ENCODE data around the gene TRIM29. TPM values are rescaled to one million over a fixed set of nuclear protein-coding genes. Genes with fewer than 3 reads are reported as not detected.

Gene TRIM29
- total RNA-seq, 2 donors from 2014 or later: 0.26 to 6.3 TPM

- intact Hi-C loops (cut with DNase I): no loop called here
- Histone ChIP-seq H3K36me3 (replicated peaks in 1 of 2; ENCODE audit: insufficient read depth in 1 of 2, low read depth in 2 of 2) (no peaks in the 10 kb centered on the region), H3K27ac (no peak overlapping the region), H3K27me3 (no peaks in the 10 kb centered on the region), H3K9me3 (no peaks in the 10 kb centered on the region), H3K4me3 (no peak overlapping the region), H3K4me1 (peaks cover 11% of the 10 kb centered on the region)
- TF ChIP-seq POLR2A (IDR thresholded peaks at IDR 0.05): no peak
- TF ChIP-seq CTCF (IDR thresholded peaks at IDR 0.05): no peak
- WGBS, 2 donors: 70 to 74% methylated on average over 3 of the region's 3 CpGs
- DNase-seq (no peak), ATAC-seq (no peak)
Measured at GRCh38 chr11:120095516-120095915, 42.4 kb downstream of the TRIM29 start.

DNA sequence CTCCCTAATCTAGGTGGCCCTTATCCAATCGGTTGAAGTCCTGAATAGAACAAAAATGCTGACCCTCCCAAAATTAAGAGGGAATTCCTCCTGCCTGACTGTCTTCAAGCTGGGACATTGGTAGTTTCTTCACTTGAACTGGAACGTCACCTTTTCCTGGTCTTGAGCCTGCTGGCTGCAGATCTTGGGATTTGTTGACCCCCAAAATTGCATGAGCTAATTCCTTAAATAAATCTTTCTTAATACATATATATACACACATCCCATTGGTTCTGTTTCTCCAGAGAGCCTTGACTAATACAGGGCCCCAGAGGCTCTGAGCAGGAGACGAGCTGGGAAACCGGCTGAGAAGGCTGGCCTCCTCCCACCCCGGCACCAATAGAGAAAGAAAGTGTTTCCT lies 46.2 kb downstream of the TRIM29 start:
- no peak overlapping the region for H3K4me3 ChIP-seq
- DNase-seq (no peak), ATAC-seq (no peak)
- H3K9me3 ChIP-seq: no peaks in the 10 kb centered on the region
- H3K4me1 ChIP-seq: peaks cover 12% of the 10 kb centered on the region
- no peak for TF ChIP-seq POLR2A (IDR thresholded peaks at IDR 0.05)
- TF ChIP-seq CTCF (IDR thresholded peaks at IDR 0.05): no peak
- intact Hi-C loops (cut with DNase I): no loop called here
- no peaks in the 10 kb centered on the region for H3K36me3 ChIP-seq (replicated peaks in 1 of 2; ENCODE audit: insufficient read depth in 1 of 2, low read depth in 2 of 2)
- no peaks in the 10 kb centered on the region for H3K27me3 ChIP-seq
- no peak overlapping the region for H3K27ac ChIP-seq
- WGBS, 2 donors: 58 to 75% methylated on average over 5 of the region's 5 CpGs

GRCh38 chr11:120091121-120091520 lies 46.8 kb downstream of the TRIM29 start:
- H3K9me3 ChIP-seq: no peaks in the 10 kb centered on the region
- no peaks in the 10 kb centered on the region for H3K36me3 ChIP-seq (replicated peaks in 1 of 2; ENCODE audit: insufficient read depth in 1 of 2, low read depth in 2 of 2)
- peaks cover 12% of the 10 kb centered on the region for H3K4me1 ChIP-seq
- no peaks in the 10 kb centered on the region for H3K27me3 ChIP-seq
- DNase-seq (no peak), ATAC-seq (no peak)
- H3K27ac ChIP-seq: no peak overlapping the region
- no peak overlapping the region for H3K4me3 ChIP-seq
- intact Hi-C loops (cut with DNase I): no loop called here
- 17 to 27% methylated on average over 1 of the region's 1 CpG for WGBS, 2 donors
- TF ChIP-seq POLR2A (IDR thresholded peaks at IDR 0.05) (no peak), CTCF (IDR thresholded peaks at IDR 0.05) (no peak)

DNA sequence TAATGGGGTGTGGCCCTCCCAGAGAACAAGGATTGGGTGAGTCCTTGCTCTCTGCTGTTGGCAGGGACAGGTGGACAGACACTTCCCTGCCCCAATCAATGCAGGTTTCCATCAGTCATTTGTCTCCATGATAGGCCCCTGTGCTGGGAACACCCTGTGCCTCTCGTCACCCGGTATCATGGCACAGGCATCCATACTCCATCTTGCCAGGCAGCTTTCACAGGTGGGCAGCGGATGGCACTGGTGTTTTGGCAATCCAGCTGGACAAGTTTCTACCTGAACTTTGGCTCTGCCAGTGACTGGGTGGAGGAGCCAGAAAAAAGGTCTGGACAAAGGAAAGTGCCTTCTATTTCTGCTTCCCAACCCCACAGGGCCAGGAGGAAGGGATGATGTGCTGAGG lies 47.5 kb downstream of the TRIM29 start:
- intact Hi-C loops (cut with DNase I): no loop called here
- Histone ChIP-seq H3K4me3 (no peak overlapping the region), H3K27ac (no peak overlapping the region), H3K4me1 (peaks cover 12% of the 10 kb centered on the region), H3K27me3 (no peaks in the 10 kb centered on the region), H3K36me3 (replicated peaks in 1 of 2; ENCODE audit: insufficient read depth in 1 of 2, low read depth in 2 of 2) (no peaks in the 10 kb centered on the region), H3K9me3 (no peaks in the 10 kb centered on the region)
- WGBS, 2 donors: 93 to 97% methylated on average over 3 of the region's 3 CpGs
- no peak for TF ChIP-seq POLR2A (IDR thresholded peaks at IDR 0.05)
- no peak for ATAC-seq
- DNase-seq: no peak

- Histone ChIP-seq H3K36me3 (replicated peaks in 1 of 2; ENCODE audit: insufficient read depth in 1 of 2, low read depth in 2 of 2) (no peaks in the 10 kb centered on the region), H3K4me3 (no peak overlapping the region), H3K27ac (peak overlapping the region in 1 of 4 donors; percentile 34), H3K4me1 (peaks cover 12% of the 10 kb centered on the region), H3K27me3 (no peaks in the 10 kb centered on the region), H3K9me3 (no peaks in the 10 kb centered on the region)
- DNase-seq (peak in 2 of 4 donors; percentile 10 to 22), ATAC-seq (peak; percentile 24)
- intact Hi-C loops (cut with DNase I): no loop called here
- WGBS, 2 donors: 56 to 58% methylated on average over 6 of the region's 6 CpGs
- TF ChIP-seq POLR2A (IDR thresholded peaks at IDR 0.05) (no peak), CTCF (IDR thresholded peaks at IDR 0.05) (no peak)
Measured at GRCh38 chr11:120089036-120090001, 48.6 kb downstream of the TRIM29 start.
